NCI-H187 (cell line): ENCODE measurements around the gene DDX11.
"Not testable (repeated sequence)": the region's sequence is repeated elsewhere in the genome, so short reads cannot be mapped to it uniquely, and the experiment has no call there.

ENCODE experiments used
- DNase-seq, 2 experiments: peaks; one replicate each; lab custom pipeline; 2025; lab: John Stamatoyannopoulos, UW

DDX11 gene

GRCh38 chr12:31073527-31074332, at the start of gene DDX11:
DDX11 (plus strand) TSS chr12:31073860; CDS start chr12:31078394, 4,534 bp downstream.
- peak; percentile 85 to 93 for DNase-seq

GRCh38 chr12:31026202-31026601, 47.5 kb upstream of the DDX11 start:
- peak; percentile 45 to 56 for DNase-seq

GRCh38 chr12:31027006-31027405, 46.7 kb upstream of the DDX11 start:
- not testable (repeated sequence) for DNase-seq

GRCh38 chr12:31029468-31029867, 44.2 kb upstream of the DDX11 start:
- no peak for DNase-seq

GRCh38 chr12:31029916-31030562, 43.6 kb upstream of the DDX11 start:
- DNase-seq = no peak

- DNase-seq = no peak
Observed at GRCh38 chr12:31031951-31032335, 41.7 kb upstream of the DDX11 start.

- no peak for DNase-seq
Observed at GRCh38 chr12:31033146-31033545, 40.5 kb upstream of the DDX11 start.

- DNase-seq = no peak
Observed at GRCh38 chr12:31033681-31034080, 40.0 kb upstream of the DDX11 start.

- no peak for DNase-seq
Observed at GRCh38 chr12:31034372-31034771, 39.3 kb upstream of the DDX11 start.

- DNase-seq = no peak
Observed at GRCh38 chr12:31035226-31035625, 38.4 kb upstream of the DDX11 start.

GRCh38 chr12:31035967-31036665, 37.5 kb upstream of the DDX11 start:
- no peak for DNase-seq

GRCh38 chr12:31037028-31037427, 36.6 kb upstream of the DDX11 start:
- no peak for DNase-seq

GRCh38 chr12:31037931-31038330, 35.7 kb upstream of the DDX11 start:
- no peak for DNase-seq

GRCh38 chr12:31041033-31041564, 32.6 kb upstream of the DDX11 start:
- DNase-seq = no peak

GRCh38 chr12:31050143-31050542, 23.5 kb upstream of the DDX11 start:
- DNase-seq = not testable (repeated sequence)

GRCh38 chr12:31050548-31050947, 23.1 kb upstream of the DDX11 start:
- DNase-seq = not testable (repeated sequence)

- DNase-seq = not testable (repeated sequence)
Observed at GRCh38 chr12:31051692-31052091, 22.0 kb upstream of the DDX11 start.

GRCh38 chr12:31052121-31052520, 21.5 kb upstream of the DDX11 start:
- not testable (repeated sequence) for DNase-seq

- DNase-seq = not testable (repeated sequence)
Observed at GRCh38 chr12:31052666-31053439, 20.8 kb upstream of the DDX11 start.

GRCh38 chr12:31053944-31054343, 19.7 kb upstream of the DDX11 start:
- DNase-seq = not testable (repeated sequence)

- no peak for DNase-seq
Observed at GRCh38 chr12:31057671-31058070, 16.0 kb upstream of the DDX11 start.

- not testable (repeated sequence) for DNase-seq
Observed at GRCh38 chr12:31066196-31066595, 7.5 kb upstream of the DDX11 start.
